DMS53 treated with DMSO at 0.1 percent for 48 hours (cell line): ENCODE results near the gene DGKB.

ENCODE experiments used
- DNase-seq: peaks from one replicate; lab custom pipeline; 2025; ENCODE audit not compliant: unreplicated experiment; lab: John Stamatoyannopoulos, UW

Gene DGKB

DNA sequence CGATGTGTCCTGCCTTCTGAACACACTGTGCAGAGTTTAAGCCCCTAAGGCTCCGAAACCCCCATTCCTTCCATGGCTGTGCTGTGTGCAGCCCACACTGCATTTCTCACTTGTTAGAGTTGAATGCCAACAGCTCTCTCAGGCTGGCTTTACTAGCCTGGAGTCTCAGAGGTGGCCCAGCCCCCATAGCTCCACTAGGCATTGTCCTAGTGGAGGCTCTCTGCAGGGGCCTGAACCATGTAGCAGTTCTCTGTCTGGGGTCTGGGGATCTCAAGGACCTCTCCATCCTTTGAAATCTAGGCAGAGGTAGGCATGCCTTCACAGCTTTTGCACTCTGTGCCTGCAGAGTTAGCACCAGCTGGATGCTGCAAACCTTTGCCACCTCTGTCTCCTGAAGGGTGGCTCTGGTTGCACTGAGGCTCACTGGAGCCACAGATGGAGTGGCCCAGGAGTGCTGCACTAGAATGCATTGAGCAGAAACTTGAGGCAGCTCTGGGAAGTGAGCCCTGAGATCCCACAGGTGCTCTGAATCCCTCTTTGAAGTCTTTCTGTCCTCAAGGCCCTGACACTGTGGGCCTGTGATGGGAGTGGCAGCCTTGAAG lies 301.7 kb downstream of the DGKB start:
- no peak for DNase-seq

DNA sequence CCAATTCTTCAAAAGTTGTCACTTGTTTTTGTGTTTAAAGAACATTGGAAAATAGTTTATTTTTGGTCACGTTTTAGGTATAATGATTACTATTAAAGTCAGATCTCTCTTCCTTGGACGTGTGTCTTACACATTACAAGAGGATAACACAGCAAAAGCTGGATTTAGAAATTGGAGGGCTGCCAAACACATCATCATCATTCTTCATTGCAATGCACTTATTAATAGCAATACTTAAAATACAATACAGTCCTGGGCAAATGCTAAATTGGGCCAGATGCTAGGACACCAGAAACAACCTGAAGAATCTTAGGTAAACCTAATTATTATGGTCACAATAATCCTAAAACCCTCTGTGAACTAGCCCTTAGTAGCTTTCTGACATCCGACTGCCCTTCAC lies 303.6 kb downstream of the DGKB start:
- no peak for DNase-seq

DNA sequence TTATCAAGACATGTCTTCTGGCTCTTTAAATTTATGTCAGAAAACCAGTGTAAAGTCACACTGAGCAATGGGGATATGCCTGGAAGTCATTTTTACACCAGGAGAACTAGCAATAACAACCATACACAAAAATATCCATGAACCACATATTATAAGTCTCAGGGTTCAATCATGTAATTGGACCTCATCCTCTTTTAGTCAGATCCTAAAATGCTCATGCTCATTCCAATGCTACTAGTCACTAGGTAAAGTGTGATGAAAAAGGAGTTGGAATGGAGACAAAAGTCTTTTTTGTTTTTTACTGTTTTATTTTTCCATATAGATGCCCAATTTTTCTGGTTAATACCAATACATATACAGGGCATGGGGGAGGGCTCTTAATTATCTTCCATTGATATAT lies 306.1 kb downstream of the DGKB start:
- DNase-seq, result no peak

DNA sequence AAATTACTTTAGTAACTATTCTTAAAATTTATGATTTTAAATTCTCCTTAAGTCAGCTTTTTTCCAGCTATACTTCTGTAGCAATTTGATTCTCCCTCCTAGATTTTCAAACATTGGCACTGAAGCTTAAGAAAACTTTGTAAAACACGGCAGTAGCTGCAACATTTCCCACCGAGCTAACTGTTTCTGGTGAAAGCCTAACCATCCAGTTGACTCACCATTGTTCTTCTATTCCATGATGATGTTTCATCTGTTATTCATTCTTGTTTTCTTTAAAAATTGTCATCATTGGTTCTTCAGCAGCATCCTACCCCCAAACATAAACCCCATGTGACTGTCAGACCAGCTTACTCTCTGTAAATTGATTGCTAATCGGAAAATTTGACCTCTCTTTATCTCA lies 312.3 kb downstream of the DGKB start:
- no peak for DNase-seq

DNA sequence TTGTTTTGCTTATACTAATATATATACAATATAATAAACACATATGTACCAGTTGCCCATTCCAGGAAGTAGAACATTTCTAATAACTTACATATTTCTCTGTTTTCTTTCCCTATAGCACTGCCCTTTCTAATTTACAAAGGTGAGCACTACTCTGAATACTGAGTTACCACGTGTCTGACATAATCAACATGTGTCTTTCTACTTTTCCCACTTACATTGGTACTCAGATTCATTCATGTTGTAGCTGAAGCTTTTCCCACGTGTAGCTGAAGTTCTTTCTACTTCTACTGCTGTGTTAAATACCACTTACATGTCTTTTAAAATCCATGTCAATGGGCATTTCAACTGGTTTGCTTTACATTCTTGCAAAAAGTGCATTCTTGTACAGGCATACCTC lies 317.3 kb downstream of the DGKB start:
- DNase-seq, result no peak

DNA sequence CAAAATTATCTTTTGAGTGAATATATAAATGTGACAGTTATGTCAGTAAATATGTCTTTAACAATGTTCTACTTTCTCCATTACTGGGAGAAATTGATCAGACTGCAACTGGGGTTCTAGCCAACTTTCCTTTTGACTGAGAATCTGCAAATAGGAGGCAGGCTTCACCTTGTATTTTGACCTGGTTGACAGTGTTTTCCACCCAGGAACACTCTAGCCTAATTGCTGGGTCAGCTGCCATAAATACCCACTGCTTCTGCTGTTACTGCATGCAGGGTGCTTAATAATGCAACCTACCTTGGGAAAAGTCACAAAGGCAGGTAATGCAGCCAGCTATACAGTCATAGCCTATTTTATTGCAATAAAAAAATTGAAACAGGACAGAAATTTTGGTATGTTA lies 319.0 kb downstream of the DGKB start:
- no peak for DNase-seq

DNA sequence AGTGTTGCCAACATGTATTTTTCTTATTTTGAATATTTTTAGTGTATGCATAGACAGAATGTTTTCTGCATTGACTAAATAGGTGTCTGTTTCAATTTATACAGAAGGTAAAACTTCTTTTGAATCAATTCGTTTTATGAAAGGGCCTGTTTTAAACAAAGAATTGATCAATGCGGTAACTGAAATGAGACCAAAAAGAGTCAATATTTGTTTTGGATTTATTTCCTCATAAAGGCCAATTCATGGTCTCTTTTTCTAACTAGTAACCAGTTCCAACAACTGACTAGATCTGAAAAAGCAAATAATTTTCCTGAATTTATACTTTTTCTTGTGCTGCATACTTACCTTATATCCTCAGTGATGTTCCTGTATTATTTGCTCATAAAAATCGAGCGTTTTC lies 320.5 kb downstream of the DGKB start:
- peak; percentile 27 for DNase-seq

DNA sequence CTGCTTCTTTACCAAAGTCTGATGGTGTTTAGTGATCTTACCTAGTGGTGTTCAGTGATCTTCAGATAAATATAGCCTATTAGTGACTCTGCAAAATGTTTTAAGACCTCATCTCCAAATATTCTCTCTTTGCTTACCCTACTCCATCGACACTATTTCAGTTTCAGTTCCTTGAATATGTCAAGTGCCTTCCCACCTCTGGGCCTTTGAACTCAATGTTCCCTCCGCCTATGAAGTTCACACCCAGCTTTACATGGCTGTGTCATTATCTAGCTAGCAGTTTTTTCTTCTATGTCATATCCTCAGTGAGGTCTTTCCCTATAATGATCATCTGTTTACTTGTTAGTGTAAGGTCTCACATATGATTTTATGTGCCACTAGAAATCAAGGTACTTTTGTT lies 322.6 kb downstream of the DGKB start:
- DNase-seq, result no peak

DNA sequence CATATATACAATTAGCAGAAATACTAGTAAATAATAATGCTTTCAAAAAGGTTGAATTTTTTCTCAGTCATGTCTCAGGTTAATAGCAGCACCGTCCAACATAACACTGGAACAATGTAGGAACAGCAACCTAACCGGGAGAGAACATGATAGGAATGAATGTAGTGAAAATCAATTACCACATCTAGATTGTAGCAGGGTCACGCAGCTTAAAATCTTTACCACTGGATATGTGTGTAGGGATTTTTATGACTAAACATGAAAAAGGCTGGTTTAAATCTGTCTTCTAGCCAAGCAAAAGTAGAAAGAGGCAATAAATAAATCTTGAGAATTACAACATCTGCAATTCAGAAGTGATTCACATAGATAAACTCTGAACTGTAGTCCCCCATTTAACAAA lies 326.0 kb downstream of the DGKB start:
- DNase-seq, result no peak

DNA sequence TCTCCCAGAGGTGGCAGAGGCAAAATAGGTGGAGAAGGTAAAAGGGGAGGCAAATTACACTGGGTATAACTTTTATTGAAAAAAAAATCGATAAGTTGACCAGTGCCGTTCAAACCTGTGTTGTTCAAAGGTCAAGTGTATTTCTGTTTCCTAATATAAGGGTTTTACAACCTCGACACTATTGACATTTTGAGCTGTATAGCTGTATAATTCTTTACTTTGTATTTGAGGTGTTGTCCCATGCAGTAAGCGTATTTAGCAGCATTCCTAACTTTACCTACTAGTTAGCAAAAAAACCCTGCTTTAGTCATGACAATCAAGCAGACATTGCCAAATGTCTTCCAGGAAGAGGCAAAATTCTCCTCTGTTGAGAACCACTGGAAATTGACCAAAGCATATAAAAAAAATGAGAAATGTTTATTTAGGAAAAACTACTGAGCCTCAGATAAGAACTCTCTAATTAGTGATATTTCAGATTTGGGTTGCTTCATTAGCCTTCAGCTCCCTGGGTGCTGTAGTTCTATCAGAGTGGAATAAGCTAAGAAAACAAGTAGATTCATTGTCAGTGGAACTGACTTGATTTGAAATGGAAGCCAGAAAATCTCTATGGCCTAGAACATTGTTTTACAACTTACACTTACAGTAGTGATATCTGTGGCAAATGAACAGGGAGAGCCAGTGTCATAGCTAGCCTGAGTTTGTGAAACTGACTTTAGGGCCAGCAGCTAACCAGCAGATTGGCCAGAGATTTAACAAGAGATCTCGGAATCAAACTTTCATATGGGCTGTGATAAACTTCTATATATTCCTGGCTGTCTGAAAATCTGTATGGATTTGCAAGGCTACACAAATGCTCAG lies 331.6 kb downstream of the DGKB start:
- DNase-seq, result no peak

DNA sequence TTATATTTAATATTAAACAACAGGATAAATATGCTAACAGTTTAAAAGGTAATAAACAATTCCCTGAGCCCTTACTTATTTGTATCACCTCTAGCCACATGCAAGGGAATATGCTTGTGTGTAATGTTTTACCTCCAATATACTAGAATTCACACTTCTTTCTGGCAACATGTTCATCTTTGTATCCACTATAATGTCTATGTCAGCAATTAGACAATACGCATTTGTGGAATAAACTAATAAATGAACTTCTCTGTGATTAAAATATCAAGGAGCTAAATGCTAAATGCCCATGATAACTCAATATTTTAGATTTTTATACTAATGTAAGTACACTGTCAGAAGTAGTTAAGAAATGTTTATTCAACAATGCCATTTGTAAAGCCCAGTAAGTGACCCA lies 350.5 kb downstream of the DGKB start:
- no peak for DNase-seq

DNA sequence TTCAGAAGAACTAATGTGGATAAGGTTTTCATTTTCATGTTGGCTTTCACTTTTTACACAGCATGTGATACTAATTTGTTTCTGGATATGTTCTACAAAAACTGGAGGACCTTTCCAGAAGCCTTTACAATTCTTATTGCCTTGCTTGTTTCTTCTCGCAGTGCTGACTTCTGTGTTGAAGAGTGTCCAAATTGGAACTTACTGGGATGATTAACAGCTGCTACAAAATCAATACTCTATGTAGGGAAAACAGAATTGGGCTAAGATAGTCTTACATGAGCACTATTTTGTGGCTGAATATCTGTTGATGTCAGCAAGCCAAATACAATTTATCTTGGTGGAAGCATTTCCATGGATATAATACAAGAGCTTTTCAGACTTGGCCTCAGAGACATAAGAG lies 351.2 kb downstream of the DGKB start:
- DNase-seq, result no peak

DNA sequence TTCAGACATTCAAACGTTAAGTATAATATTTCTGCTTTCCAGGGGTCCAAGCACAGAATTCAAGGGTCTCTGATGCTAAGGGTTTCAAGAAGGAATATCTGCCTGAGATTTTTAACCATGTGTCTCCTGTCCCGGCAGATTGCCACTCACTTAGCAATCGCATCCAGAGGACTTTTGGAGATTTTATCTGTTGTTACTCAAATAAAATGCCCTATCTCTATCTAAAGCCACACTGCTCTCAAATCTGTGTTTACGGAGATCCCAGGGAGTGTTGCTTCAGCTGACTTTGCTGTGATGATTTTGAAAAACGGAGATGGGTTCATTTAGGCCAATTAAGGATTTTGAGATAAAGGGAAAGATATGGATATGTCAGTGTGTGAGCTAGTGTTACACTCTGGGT lies 359.9 kb downstream of the DGKB start:
- DNase-seq, result no peak

DNA sequence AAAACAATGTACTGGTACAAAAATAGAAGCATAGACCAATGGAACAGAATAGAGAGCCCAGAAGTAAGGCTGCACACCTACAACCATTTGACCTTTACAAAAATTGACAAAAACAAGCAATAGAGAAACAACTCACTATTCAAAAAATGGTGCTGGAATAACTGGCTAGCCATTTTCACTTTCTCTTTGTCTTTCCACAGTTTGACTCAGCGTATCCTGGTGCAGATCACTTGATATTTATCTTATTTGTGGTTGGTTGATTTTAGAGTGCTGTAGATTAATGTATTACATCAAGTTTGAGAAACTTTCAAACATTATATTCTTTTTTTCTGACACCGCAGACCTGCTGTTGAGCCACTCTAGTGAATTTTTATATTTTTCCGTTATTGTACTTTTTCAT lies 381.4 kb downstream of the DGKB start:
- no peak for DNase-seq

DNA sequence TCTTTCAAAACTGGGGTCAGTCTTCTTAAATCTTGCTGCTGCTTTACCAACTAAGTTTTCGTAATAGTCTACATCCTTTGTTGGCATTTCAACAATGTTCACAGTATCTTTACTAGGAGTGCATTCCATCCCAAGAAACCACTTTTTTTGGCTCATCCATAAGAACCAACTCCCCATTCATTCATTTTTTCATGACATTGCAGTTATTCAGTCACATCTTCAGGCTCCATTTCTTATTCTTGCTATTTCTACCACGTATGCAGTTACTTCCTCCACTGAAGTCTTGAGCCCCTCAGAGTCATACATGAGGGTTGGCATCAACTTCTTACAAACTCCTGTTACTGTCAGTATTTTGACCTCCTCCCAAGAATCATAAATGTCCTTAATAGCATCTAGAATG lies 392.3 kb downstream of the DGKB start:
- no peak for DNase-seq

DNA sequence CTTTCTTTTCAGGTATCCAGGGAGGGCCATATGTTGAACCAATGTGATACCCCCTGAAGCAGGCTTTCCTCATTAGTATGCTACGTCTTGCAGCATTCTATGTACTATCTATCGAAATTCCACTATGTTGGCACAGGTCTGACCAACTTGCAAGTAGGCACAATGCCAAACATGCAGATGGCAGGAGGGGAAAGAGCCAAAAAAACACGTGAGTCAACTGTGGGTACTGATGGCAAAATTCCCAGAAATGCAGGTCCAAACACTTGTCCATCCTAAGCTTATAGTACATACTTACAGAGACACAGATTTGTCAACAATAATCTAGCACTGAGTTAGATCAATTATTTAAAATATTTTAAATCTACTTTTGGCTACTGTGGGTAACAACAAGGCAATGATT lies 394.9 kb downstream of the DGKB start:
- no peak for DNase-seq

DNA sequence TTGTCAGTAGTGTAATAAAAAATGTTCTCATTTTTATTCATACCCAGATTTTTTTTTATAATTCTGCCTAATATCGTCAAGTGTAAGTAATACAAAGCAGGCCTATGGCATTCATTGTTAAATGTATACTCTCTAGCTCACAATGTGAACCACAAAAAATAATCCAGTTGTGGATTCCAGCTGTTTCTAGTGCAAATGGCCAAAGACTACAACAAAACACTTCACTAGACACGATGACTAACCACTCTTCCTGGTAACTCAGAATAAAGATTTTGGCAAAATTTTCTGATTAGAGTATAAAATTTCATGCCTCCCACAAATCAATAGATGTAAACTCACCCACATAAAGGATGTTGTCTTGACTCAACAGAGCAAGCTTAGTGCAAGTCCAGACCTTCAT lies 396.6 kb downstream of the DGKB start:
- DNase-seq, result no peak

DNA sequence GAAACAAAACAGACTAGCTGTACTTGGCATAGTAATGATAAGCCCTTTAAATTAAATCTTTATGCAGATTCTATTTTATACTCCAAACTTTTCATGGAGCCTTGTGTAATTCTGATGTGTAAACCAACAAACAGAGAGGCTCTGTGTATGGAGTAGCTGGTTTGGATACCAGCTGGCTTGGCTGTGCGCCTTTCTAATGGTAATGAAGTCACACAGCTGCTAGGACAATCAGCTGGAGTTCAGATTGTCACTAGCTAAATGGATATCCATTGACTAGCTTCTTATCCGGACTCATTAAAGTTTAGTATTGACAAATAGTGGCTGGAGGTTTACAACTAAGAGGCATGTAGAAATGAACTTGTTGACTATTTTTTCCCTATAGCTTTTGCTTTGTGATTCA lies 398.4 kb downstream of the DGKB start:
- DNase-seq, result no peak

DNA sequence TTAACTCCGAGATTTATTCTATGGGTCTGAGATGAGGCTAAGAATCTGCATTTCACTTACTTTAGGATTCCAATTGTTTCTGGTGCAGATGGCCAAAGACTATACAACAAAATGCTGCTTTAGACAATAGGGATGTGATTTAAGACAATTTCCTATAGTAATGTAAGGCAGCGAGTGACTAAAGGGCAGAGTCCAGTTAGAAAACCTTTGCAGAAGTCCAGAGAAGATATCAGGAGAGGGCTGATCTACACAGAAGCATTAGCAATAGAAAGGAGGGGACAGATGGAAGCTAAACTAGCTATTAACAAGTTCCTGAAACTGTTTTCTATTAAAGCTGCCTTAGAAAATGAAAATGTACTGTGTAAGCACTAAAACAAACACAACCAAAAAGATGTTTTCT lies 398.9 kb downstream of the DGKB start:
- no peak for DNase-seq

DNA sequence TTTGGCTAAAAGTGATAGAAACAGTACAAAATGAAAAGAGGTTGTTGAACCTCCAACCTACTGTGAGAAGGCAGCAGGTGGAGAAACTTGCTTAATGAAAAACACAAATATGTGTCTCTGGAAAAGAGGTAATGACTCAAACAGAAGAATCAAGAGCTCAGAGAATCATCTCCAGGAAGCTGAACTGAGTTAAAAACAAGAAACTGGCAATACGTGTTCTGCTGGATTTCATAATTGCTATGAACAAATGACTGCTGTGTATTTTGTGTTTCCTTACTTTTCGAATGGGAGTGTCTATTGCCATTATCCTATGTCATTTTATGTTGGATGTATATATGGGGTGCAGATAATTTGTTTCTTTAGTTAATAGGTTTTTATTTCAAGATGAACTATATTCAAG lies 401.1 kb downstream of the DGKB start:
- peak; percentile 45 for DNase-seq

DNA sequence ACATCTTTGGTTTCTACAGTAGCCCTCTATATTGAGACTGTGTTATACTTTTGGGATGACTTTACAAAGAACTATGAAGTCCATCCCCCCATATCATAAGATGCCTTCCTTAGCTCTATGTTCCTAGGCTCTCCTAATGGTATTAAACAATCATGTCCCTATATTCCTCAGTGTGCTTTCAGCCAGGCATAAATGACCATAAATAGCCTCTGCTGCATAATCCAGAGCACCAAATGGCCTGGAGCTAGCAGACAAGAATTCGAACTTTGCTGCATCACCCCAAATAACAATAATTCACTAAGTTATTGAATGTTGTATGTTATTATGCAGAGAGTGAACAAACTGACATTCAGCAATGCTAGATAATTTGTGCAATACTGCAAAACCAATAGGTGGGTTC lies 405.2 kb downstream of the DGKB start:
- DNase-seq, result no peak

DNA sequence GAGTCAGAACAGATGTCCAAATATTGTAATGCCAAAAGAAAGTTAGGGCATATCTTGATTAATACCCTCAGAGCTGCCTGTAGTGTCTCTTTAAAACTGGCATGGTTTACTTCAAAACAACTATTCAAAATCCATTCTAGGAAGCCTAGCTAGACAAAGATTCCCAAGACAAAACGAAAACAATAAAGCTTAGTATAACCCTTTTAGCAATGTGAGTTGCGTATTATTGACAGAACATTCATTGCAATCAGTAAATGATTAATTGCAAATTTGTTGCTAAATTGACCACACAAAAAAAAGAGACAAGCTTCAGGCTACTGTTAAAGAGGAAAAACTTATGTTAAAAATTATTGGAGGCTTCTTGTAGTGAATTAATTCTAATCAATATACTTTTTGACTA lies 406.9 kb downstream of the DGKB start:
- no peak for DNase-seq
